Duodenal mucosa (tissue), 2 donors: ENCODE data around the gene GNAQ.

Experiments used
- H3K27ac ChIP-seq: one replicate; pipeline ENCODE4 v1.7.0; 2013; ENCODE audit warnings: low read depth, low read length
- H3K27me3 ChIP-seq, 2 donors: one replicate each; pipeline ENCODE4 v1.7.0; 2013; ENCODE audit warnings: low read length in 2 of 2, control low read depth in 1 of 2; ENCODE audit not compliant: insufficient read depth in 2 of 2, control insufficient read depth in 1 of 2
- H3K36me3 ChIP-seq, 2 donors: one replicate each; pipeline ENCODE4 v1.7.0; 2013; ENCODE audit warnings: low read length in 2 of 2, control low read depth in 1 of 2; ENCODE audit not compliant: insufficient read depth in 2 of 2, control insufficient read depth in 1 of 2
- H3K4me1 ChIP-seq, 2 donors: one replicate each; pipeline ENCODE4 v1.7.0; 2013; ENCODE audit warnings: low read length in 2 of 2, control low read depth in 1 of 2; ENCODE audit not compliant: insufficient read depth in 2 of 2, control insufficient read depth in 1 of 2
- H3K4me3 ChIP-seq, 2 donors: one replicate each; pipeline ENCODE4 v1.7.0; 2013; ENCODE audit warnings: low read length in 2 of 2, low read depth in 1 of 2
- H3K9ac ChIP-seq, 2 donors: one replicate each; pipeline ENCODE4 v1.7.0; 2013; ENCODE audit warnings: low read length in 2 of 2, low read depth in 1 of 2
- H3K9me3 ChIP-seq, 2 donors: one replicate each; pipeline ENCODE4 v1.7.0; 2013; ENCODE audit warnings: low read length in 2 of 2, control low read depth in 1 of 2; ENCODE audit not compliant: control insufficient read depth in 1 of 2

GNAQ gene

DNA sequence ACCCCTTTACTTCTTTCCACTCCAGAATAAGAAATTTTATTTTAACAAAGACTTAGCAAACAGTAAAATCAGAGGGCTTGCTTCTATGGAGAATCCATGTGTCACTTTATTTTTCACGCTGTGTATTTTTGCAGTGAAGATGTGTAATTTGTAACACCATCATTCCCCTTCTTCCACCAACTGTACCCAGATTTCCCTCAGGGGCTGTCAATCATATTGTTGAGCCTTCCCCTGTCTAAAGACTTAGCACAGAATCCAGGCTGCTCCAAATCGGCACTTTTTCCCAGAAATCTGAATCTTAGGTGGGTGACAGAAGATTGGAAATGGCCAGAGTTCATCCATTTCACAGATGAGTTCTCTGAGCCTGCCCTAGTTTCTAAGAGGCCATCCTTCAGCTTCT, 115.9 kb downstream of the GNAQ start:
- Histone ChIP-seq H3K27me3 (no peaks in the 10 kb centered on the region), H3K27ac (no peak overlapping the region)

GRCh38 chr9:77912895-77913693, 118.5 kb downstream of the GNAQ start:
- Histone ChIP-seq H3K4me3 (no peak overlapping the region), H3K9me3 (no peaks in the 10 kb centered on the region), H3K36me3 (no peaks in the 10 kb centered on the region), H3K4me1 (no peaks in the 10 kb centered on the region), H3K27ac (no peak overlapping the region), H3K27me3 (no peaks in the 10 kb centered on the region), H3K9ac (no peak overlapping the region)

More for the DNA sequence above, 115.9 kb downstream of the GNAQ start:
- no peaks in the 10 kb centered on the region for H3K9me3 ChIP-seq
- no peaks in the 10 kb centered on the region for H3K4me1 ChIP-seq
- no peak overlapping the region for H3K4me3 ChIP-seq
- no peak overlapping the region for H3K9ac ChIP-seq
- H3K36me3 ChIP-seq, result peaks cover 0 to 6% of the 10 kb centered on the region in 2 donors

DNA sequence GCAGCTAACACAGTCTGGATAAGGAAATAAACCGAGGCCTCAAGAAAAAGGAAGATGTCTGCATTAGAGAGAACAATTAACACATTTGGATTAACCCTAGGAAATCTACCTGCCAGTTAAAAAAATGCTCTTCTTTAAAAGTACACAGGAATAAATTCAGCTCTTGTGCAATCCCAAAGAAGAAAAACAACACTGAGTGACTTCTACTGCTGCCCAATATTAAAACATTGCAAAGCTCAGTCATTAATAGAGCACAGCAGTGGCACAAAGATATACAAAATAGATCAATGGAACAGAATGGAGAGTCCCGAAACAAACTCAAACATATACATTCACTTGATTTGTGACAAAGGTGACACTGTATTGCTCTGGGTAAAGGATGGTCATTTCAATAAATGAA, 119.7 kb downstream of the GNAQ start:
- H3K9ac ChIP-seq, result no peak overlapping the region
- no peak overlapping the region for H3K4me3 ChIP-seq
- H3K36me3 ChIP-seq, result no peaks in the 10 kb centered on the region
- no peaks in the 10 kb centered on the region for H3K27me3 ChIP-seq
- H3K27ac ChIP-seq, result no peak overlapping the region
- no peaks in the 10 kb centered on the region for H3K4me1 ChIP-seq
- no peaks in the 10 kb centered on the region for H3K9me3 ChIP-seq

DNA sequence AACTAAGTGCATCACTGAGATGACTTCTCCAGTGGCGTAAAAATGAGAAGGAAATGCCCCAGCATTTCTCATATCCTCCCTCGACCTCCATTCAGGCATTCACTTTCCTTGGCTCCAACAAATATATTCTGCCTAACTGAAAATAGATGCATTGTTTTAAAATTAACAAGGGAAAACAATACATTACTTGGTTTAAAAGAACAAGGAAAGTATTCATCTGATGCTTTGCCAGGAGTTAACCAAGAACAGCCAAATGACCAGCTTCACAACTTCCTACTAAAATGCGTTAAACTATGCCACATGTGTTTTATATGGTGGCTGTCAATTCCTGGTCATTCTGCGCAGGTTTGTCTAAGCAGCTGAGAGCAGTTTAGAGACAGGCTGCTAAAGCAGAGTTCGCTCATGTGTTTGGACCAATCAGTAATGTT, 121.4 kb downstream of the GNAQ start:
- H3K4me1 ChIP-seq, result no peaks in the 10 kb centered on the region
- no peak overlapping the region for H3K27ac ChIP-seq
- no peak overlapping the region for H3K9ac ChIP-seq
- H3K27me3 ChIP-seq, result no peaks in the 10 kb centered on the region
- H3K36me3 ChIP-seq, result no peaks in the 10 kb centered on the region
- no peak overlapping the region for H3K4me3 ChIP-seq
- no peaks in the 10 kb centered on the region for H3K9me3 ChIP-seq

- Histone ChIP-seq H3K4me3 (no peak overlapping the region), H3K9me3 (no peaks in the 10 kb centered on the region), H3K27me3 (no peaks in the 10 kb centered on the region), H3K9ac (no peak overlapping the region), H3K27ac (no peak overlapping the region), H3K4me1 (no peaks in the 10 kb centered on the region), H3K36me3 (no peaks in the 10 kb centered on the region)
Measured at GRCh38 chr9:77909306-77909705, 122.3 kb downstream of the GNAQ start.

GRCh38 chr9:77908293-77908692, 123.3 kb downstream of the GNAQ start:
- H3K36me3 ChIP-seq, result no peaks in the 10 kb centered on the region
- H3K9me3 ChIP-seq, result no peaks in the 10 kb centered on the region
- no peak overlapping the region for H3K27ac ChIP-seq
- H3K4me3 ChIP-seq, result no peak overlapping the region
- H3K27me3 ChIP-seq, result no peaks in the 10 kb centered on the region
- H3K4me1 ChIP-seq, result peaks cover 0 to 6% of the 10 kb centered on the region in 2 donors
- H3K9ac ChIP-seq, result no peak overlapping the region

- Histone ChIP-seq H3K9ac (no peak overlapping the region), H3K27me3 (no peaks in the 10 kb centered on the region), H3K4me3 (no peak overlapping the region), H3K27ac (no peak overlapping the region), H3K9me3 (no peaks in the 10 kb centered on the region), H3K36me3 (no peaks in the 10 kb centered on the region), H3K4me1 (peaks cover 0 to 9% of the 10 kb centered on the region in 2 donors)
Measured at GRCh38 chr9:77907585-77907984, 124.0 kb downstream of the GNAQ start.

- Histone ChIP-seq H3K9me3 (no peaks in the 10 kb centered on the region), H3K27ac (no peak overlapping the region), H3K36me3 (no peaks in the 10 kb centered on the region), H3K9ac (no peak overlapping the region), H3K4me3 (no peak overlapping the region), H3K4me1 (peaks cover 0 to 9% of the 10 kb centered on the region in 2 donors), H3K27me3 (no peaks in the 10 kb centered on the region)
Measured at GRCh38 chr9:77906991-77907390, 124.6 kb downstream of the GNAQ start.

DNA sequence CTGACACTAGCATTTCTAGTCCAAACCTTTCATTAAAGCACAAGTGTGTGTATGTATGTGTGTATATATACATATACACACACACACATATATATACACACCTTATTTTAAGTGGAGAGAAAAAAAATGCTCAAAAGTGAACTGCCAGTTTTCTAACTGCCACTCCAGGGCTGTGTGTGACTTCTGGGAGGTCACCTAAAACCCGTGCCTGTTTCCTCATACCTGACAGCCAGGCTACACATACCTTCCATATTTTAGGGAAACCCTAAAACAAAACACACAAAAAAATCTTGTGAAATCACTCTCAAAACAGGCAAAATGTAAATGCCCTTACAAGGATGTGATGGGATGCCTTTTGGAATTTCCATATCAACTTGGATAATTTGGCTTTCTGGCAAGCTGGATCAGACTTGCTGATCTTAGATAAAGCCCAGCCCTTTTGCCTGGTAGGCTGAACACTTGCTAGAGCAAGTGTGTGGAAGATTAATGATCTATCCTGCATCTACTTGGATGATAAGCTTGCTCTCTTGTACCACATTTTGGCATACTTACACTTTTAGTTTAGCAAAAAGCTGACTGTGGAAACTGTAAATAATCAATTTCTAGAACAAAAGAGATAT, 127.8 kb downstream of the GNAQ start:
- H3K9ac ChIP-seq, result no peak overlapping the region
- H3K9me3 ChIP-seq, result no peaks in the 10 kb centered on the region
- no peaks in the 10 kb centered on the region for H3K36me3 ChIP-seq
- peaks cover 0 to 9% of the 10 kb centered on the region in 2 donors for H3K4me1 ChIP-seq
- no peak overlapping the region for H3K27ac ChIP-seq
- no peaks in the 10 kb centered on the region for H3K27me3 ChIP-seq
- H3K4me3 ChIP-seq, result no peak overlapping the region

GRCh38 chr9:77901771-77902170, 129.8 kb downstream of the GNAQ start:
- Histone ChIP-seq H3K36me3 (no peaks in the 10 kb centered on the region), H3K27me3 (no peaks in the 10 kb centered on the region), H3K9me3 (no peaks in the 10 kb centered on the region), H3K9ac (no peak overlapping the region), H3K4me1 (peaks cover 0 to 9% of the 10 kb centered on the region in 2 donors), H3K27ac (no peak overlapping the region), H3K4me3 (no peak overlapping the region)
